COR-L47 (cell line): ENCODE results near the gene PHLDA3.

ENCODE experiments used
- DNase-seq: peaks from one replicate; lab custom pipeline; 2025; lab: John Stamatoyannopoulos, UW

Gene PHLDA3

GRCh38 chr1:201468844-201469644 is at the start of gene PHLDA3:
PHLDA3 (minus strand) TSS chr1:201469188; CDS start chr1:201468786, 402 bp downstream.
- DNase-seq = peak; percentile 74

GRCh38 chr1:201518071-201518470 is 49.1 kb upstream of the PHLDA3 start:
- no peak for DNase-seq

- no peak for DNase-seq
Measured at GRCh38 chr1:201517631-201518030, 48.6 kb upstream of the PHLDA3 start.

GRCh38 chr1:201516511-201517127 is 47.6 kb upstream of the PHLDA3 start:
- no peak for DNase-seq

GRCh38 chr1:201515895-201516294 is 46.9 kb upstream of the PHLDA3 start:
- no peak for DNase-seq

DNA sequence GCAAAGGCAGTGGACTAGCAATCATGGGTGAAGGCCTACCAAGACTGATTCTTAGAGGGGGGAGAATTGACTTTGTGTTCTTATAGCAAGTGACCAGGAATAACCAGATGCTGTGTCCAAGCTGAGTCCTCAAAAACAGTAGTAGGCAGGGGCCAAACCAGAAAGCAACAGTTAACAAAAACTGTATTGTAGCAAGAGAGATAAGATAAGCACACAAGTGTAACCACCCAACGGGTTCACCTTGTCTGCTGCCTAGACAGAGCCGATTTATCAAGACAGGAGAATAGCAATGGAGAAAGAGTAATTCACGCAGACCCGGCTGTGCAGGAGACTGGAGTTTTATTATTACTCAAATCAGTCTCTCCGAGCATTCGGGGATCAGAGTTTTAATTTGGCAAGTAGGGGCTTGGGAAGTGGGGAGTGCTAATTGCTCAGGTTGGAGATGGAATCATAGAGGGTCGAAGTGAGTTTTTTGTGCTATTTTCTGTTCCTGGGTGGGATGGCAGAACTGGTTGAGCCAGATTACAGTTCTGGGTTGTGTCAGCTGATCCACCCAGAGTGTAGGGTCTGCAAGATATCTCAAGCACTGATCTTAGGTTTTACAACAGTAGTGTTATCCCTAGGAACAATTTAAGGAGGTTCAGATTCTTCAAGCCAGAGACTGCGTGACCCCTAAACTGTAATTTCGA is 46.2 kb upstream of the PHLDA3 start:
- DNase-seq = no peak

DNA sequence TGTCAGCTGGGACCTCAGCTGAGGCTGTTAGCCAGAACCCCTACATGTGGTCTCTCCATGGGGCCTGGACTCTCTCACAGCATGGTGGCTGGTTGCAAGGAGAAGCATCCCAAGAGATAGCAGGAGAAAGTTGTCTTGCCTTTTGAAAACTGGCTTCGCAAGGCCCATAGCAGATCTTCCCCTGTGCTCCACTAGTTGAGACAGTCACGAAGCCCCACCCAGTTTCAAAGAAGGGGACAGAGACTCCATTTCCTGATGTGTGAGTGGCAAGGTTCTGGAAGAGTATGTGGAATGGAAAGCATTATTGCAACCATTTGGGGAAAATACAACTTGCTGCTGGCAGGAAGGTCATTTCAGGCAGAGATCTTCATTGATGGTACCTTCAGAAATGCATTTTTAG is 45.5 kb upstream of the PHLDA3 start:
- DNase-seq = no peak

DNA sequence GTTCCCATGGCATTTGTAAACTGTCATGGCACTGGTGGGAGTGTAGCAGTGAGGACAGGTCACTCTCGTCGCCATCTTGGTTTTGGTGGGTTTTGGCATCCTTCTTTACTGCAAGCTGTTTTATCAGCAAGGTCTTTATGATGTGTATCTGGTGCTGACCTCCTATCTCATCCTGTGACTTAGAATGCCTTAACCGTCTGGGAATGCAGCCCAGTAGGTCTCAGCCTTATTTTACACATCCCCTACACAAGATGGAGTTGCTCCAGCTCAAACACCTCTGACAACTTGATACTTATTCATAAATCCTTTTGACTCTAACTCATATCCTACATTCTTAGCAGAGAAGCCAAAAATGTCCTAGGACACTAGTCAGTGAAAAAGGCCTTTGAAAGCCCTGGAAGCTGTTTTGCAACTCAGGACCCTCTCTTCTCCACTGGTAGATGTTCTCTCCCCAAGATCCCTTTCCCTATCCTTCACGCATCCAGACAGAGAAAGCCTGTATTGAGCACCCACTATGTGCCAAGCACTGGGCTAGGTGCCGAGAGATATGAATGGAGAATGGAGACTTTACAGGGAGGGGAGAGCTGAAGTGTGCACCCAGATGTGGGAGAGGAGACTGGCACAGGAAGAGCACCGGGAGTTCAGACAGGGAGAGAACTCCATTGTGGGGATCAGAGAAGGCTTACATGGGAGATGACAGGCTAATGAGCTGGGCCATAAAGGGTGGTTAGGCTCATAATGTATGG is 44.7 kb upstream of the PHLDA3 start:
- no peak for DNase-seq

DNA sequence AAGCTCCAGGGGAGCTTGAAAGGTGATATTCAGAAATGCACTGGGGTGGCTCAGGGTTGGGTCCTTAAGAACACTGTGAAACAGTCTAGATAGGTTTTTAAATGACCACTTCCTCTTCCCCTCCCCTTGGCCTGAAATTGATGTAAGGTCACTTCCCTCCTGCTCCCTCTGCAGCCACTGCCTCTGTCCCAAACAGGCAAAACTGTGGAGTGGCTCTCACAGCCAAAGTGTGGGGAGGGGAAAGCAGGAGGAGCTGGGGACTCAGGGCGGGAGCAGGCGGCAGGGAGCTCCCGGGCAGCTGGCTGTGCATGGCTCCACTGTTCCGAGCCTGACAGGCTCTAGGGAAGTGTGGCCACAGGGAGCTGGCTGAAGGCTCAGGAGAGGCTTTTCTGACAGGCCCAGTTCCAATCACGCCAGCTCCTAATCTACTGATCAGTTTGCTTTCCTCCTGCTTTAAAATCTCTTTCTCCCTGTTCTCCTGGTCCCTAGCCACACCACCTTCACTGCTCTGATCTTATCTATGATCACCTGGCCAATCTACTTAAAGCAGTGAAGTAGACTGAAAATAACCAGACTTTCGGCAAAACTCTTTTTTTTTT is 43.1 kb upstream of the PHLDA3 start:
- no peak for DNase-seq

GRCh38 chr1:201511396-201511940 is 42.5 kb upstream of the PHLDA3 start:
- no peak for DNase-seq

DNA sequence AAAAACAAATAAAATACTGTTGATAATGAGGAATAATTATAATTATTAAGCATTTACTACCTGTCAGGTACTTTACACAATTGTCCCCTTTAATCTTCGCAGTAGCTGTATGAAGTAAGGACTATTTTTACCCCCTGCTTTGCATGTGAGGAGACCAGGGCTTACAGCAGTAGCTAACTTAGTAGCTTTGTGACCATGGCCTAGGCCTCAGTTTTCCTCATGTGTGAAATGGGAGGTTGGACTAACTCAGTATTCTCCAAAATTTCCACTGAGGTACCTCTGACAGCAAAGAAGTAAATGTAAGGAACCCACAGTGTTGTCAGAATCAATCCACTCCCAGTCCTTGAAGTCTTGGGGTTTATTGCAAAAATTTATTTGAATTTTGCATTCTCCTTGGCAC is 41.7 kb upstream of the PHLDA3 start:
- DNase-seq = no peak

- no peak for DNase-seq
Measured at GRCh38 chr1:201509601-201510374, 40.8 kb upstream of the PHLDA3 start.

DNA sequence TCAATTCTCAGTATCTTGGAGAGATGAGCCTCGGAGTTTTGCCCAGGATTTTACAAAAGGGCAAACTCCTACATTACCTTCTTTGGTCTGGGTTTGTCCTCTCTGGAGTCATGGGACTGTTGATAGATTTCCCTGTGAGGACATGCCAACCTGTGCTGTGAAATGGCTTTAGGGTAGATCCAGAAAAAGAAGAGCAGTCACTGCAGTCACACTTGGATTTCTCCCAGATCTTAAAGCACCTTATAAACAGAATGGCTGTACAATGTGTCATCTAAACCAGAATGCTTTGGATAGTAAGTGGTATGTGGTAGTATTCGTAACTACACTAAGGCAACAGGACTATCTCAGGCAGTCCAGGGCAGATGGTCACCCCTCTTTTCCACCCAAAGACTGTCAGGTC is 39.8 kb upstream of the PHLDA3 start:
- DNase-seq = no peak

GRCh38 chr1:201507360-201507675 is 38.3 kb upstream of the PHLDA3 start:
- no peak for DNase-seq

GRCh38 chr1:201506557-201507359 is 37.8 kb upstream of the PHLDA3 start, which contains the start of gene CSRP1:
CSRP1 (minus strand) TSS chr1:201507123; CDS start chr1:201496303, 10,820 bp downstream.
- peak; percentile 75 for DNase-seq

DNA sequence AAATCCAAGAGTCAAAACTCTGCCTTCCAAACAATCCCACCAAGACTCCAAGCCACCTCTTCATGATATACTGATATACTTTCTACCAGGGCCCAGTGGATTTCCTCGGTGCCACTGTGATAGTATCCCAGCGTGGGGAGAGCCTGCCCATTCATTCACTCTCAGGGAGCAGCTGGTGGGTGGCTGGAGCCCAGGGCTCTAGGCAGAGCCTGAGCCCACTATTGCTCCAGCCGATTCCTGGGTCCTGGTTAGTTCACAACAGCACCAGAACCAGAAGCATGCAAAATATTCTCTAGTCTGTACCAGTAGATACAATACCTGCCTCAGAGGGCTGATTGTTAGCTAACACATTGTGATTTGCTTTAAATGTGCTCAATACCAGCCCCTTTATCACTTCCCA is 37.1 kb upstream of the PHLDA3 start:
- no peak for DNase-seq

DNA sequence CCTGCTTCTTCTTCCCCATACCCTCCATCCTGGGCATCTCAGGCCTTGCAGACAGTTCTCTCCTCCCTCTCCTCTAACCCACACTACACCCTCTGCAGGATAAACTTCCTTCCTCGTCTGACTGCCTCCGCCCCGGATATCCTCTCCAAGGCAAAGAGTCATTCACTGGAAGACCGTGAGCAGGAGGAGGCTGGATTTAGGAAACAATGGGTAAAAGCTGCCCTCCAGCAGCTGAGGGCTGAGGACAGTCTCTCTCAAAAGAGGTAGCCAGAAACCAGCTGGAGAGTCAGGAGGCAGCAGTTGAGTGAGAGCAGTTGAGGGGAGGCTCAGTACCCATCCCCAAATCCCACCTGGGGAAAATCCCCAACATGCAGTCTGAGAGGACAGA is 36.5 kb upstream of the PHLDA3 start:
- peak; percentile 55 for DNase-seq

DNA sequence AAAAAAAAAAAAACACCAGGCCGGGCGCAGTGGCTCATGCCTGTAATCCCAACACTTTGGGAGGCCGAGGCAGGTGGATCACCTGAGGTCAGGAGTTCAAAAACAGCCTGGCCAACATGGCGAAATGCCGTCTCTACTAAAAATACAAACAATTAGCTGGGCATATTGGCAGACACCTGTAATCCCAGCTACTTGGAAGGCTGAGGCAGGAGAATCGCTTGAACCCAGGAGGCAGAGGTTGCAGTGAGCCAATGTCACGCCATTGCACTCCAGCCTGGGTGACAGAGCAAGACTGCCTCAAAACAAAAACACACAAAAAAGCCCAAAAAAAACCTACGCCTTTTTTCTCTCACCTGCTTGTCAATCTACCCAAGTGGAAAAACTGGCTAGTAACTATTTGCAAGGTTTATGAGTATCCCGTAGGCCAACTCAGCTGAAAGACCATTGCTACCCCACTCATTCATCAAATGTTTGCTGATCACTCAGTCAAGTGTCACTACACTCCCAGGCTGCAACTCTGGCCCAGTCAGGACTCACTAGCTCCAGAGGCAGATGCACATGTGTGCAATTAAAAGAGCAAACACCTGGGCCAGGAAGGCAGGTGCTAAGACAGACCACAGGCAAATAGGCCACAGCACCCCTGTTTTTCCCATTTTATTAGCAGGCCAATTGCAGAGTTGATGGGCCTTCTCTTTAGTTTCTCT is 36.0 kb upstream of the PHLDA3 start:
- DNase-seq = peak; percentile 51

GRCh38 chr1:201504179-201504631 is 35.2 kb upstream of the PHLDA3 start:
- DNase-seq = no peak
